ENCODE measurements around the gene GNAT2. TPM values are rescaled to one million over a fixed set of nuclear protein-coding genes. Genes with fewer than 3 reads are reported as not detected.

GNAT2 gene
- total and polyA plus RNA-seq, 2 experiments from 2014 or later = not detected

DNA sequence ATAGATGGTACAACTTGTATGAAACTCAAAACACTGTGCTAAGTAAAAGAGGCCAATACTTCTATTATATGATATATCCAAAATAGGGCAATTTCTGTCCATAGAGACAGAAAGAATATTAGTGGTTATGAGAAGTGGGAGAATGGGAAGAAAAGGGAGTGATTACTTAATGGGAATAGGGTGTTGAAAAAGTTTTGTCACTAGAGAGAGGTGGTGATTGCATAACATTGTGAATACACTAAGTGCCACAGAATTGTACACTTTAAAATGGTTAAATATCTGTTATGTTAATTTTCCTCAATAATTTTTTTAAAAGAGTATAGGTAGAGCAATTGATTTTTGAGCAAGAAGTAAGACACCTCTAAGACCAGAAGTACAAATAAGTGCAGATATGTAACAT is 29.7 kb downstream of the GNAT2 start:
- DNase-seq (ENCODE audit: low read depth in 1 of 2, low spot score in 1 of 2) = no peak
- H3K36me3 ChIP-seq = peaks cover 45% of the 10 kb centered on the region

DNA sequence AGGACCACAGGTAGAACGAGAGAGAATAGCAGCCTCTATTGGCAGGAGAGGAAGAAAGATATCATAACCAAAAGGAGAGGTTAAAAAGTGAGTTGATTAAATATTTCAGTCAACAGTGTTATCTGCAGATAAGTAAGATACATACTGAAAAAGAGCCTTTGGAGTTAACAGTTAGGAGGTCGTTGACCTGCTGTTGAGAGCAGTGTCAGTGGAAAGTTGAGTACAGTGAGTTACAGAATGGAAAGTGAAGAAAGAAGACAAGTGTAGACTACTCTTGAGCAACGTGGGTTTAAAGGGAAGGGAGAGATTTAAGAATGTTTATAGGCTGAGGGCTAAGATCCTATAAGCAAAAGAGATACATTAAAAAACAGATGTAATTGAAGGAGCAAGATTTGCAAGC is 30.2 kb downstream of the GNAT2 start:
- Histone ChIP-seq H3K36me3 (peaks cover 49% of the 10 kb centered on the region), H3K4me3 (no peak overlapping the region), H3K4me1 (ENCODE audit: low read depth) (peaks cover 4% of the 10 kb centered on the region), H3K9me3 (ENCODE audit: low read depth) (no peaks in the 10 kb centered on the region), H3K27ac (no peak overlapping the region), H3K27me3 (no peaks in the 10 kb centered on the region)
- TF ChIP-seq, protein P1, sequence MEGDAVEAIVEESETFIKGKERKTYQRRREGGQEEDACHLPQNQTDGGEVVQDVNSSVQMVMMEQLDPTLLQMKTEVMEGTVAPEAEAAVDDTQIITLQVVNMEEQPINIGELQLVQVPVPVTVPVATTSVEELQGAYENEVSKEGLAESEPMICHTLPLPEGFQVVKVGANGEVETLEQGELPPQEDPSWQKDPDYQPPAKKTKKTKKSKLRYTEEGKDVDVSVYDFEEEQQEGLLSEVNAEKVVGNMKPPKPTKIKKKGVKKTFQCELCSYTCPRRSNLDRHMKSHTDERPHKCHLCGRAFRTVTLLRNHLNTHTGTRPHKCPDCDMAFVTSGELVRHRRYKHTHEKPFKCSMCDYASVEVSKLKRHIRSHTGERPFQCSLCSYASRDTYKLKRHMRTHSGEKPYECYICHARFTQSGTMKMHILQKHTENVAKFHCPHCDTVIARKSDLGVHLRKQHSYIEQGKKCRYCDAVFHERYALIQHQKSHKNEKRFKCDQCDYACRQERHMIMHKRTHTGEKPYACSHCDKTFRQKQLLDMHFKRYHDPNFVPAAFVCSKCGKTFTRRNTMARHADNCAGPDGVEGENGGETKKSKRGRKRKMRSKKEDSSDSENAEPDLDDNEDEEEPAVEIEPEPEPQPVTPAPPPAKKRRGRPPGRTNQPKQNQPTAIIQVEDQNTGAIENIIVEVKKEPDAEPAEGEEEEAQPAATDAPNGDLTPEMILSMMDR (IDR thresholded peaks at IDR 0.05; ENCODE audit: low read depth, low read length) = no peak
- no peak for DNase-seq (ENCODE audit: low read depth in 1 of 2, low spot score in 1 of 2)

More for the DNA sequence above, 29.7 kb downstream of the GNAT2 start:
- TF ChIP-seq, protein P1 (IDR thresholded peaks at IDR 0.05; ENCODE audit: low read depth, low read length) = no peak
- Histone ChIP-seq H3K4me1 (ENCODE audit: low read depth) (peaks cover 4% of the 10 kb centered on the region), H3K4me3 (no peak overlapping the region), H3K27ac (no peak overlapping the region), H3K27me3 (no peaks in the 10 kb centered on the region), H3K9me3 (ENCODE audit: low read depth) (no peaks in the 10 kb centered on the region)

DNA sequence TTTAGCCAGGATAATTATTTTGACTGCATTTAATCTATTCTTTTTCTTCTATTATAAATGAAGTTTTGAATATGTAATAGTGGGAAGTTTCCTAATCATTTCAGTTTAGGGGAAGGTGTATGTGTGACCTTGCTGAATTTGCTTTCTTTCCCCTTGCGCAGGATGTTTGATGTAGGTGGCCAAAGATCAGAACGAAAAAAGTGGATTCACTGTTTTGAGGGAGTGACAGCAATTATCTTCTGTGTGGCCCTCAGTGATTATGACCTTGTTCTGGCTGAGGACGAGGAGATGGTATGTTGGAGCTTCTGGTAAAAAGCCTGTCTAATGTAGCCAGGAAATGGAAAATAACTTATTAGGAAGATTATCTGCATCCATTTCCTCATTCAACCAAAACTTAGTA is 33.4 kb downstream of the GNAT2 start:
- Histone ChIP-seq H3K4me3 (no peak overlapping the region), H3K36me3 (peaks cover 55% of the 10 kb centered on the region), H3K9me3 (ENCODE audit: low read depth) (no peaks in the 10 kb centered on the region), H3K27me3 (no peaks in the 10 kb centered on the region), H3K27ac (no peak overlapping the region), H3K4me1 (ENCODE audit: low read depth) (peaks cover 4% of the 10 kb centered on the region)
- DNase-seq (ENCODE audit: low read depth in 1 of 2, low spot score in 1 of 2) = no peak
- TF ChIP-seq, protein P1 (IDR thresholded peaks at IDR 0.05; ENCODE audit: low read depth, low read length) = no peak

DNA sequence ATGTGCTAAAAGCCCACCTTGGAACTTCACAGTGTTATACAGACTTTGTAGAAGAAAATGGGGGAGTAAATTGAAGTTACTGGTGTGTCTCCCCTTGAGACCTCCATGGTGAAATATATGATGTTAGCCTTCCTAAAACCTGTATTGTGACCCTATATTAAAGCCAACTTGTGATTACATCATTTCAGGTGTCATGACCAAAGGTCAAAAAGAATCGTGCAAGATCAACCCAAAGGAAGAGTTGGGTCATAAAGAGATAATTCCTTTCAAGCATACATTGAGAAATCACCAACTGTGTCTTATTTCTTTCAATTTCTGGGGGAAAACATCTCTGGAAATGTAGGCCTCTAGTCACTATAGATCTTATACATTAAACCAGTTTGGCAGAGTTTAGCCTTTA is 34.6 kb downstream of the GNAT2 start:
- Histone ChIP-seq H3K9me3 (ENCODE audit: low read depth) (no peaks in the 10 kb centered on the region), H3K27ac (no peak overlapping the region), H3K4me1 (ENCODE audit: low read depth) (peaks cover 4% of the 10 kb centered on the region), H3K27me3 (no peaks in the 10 kb centered on the region), H3K36me3 (peaks cover 61% of the 10 kb centered on the region), H3K4me3 (no peak overlapping the region)
- TF ChIP-seq, protein P1 (IDR thresholded peaks at IDR 0.05; ENCODE audit: low read depth, low read length) = no peak
- DNase-seq (ENCODE audit: low read depth in 1 of 2, low spot score in 1 of 2) = no peak

DNA sequence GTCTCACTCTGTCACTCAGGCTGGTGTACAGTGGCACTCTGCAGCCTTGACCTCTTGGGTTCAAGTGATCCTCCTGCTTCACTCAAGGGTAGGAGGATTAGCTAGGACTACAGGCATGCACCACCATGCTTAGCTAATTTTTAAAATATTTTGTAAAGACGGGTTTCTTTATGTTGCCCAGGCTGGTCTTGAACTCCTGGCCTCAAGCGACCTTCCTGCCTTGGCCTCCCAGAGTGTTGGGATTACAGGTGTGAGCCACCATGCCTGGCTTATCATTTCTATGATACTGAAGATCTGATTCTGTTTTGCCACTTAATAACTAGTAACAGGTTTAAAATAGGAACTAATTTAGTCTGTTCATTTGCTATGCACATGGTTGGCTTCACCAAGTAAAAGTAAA is 37.4 kb downstream of the GNAT2 start:
- no peaks in the 10 kb centered on the region for H3K27me3 ChIP-seq
- H3K9me3 ChIP-seq (ENCODE audit: low read depth) = no peaks in the 10 kb centered on the region
- no peak overlapping the region for H3K4me3 ChIP-seq
- no peak for DNase-seq (ENCODE audit: low read depth in 1 of 2, low spot score in 1 of 2)
- no peak overlapping the region for H3K27ac ChIP-seq
- TF ChIP-seq, protein P1 (IDR thresholded peaks at IDR 0.05; ENCODE audit: low read depth, low read length) = no peak
- no peaks in the 10 kb centered on the region for H3K4me1 ChIP-seq (ENCODE audit: low read depth)
- H3K36me3 ChIP-seq = peaks cover 51% of the 10 kb centered on the region

DNA sequence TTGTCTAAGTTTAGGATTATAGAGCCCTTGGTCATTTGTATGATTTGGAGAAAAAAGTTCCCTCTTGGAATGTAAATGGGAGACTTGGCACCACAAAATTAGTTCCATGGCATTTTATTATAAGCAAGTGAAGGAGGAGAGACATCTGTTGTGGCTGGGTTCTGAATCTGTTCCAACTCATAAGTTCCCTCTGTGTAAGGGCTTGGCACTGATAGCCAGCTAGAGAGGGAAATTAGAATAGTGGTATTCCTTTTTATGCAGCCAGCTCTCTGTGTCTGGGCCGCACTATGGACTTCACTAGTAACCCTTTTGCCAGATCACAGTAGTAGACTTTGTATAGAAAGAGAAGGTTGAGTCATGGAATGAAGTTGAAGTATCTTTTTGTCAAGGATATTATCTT is 39.9 kb downstream of the GNAT2 start:
- Histone ChIP-seq H3K4me1 (ENCODE audit: low read depth) (no peaks in the 10 kb centered on the region), H3K36me3 (peaks cover 31% of the 10 kb centered on the region), H3K27ac (no peak overlapping the region), H3K4me3 (no peak overlapping the region), H3K9me3 (ENCODE audit: low read depth) (no peaks in the 10 kb centered on the region), H3K27me3 (no peaks in the 10 kb centered on the region)
- peak in 1 of 2 donors; percentile 10 for DNase-seq (ENCODE audit: low read depth in 1 of 2, low spot score in 1 of 2)
- TF ChIP-seq, protein P1 (IDR thresholded peaks at IDR 0.05; ENCODE audit: low read depth, low read length) = no peak

Measured in cardiac muscle cell (in vitro differentiated cells and primary cell).